Caki2 (cell line): ENCODE measurements around the gene SLC4A1. TPM values are rescaled to one million over a fixed set of nuclear protein-coding genes. Genes with fewer than 3 reads are reported as not detected.

Source experiments
- DNase-seq: peaks from one replicate; pipeline ENCODE4 v3.0.0-alpha.2; 2015; ENCODE audit warnings: low read depth
- in situ Hi-C: cut with HindIII; loops from 2 replicates; pipeline ENCODE4 v1.10.0; 2016; ENCODE audit warnings: low sequenced_read_pairs, low pct_unique_long_range_greater_than_20kb, mixed read lengths
- total RNA-seq: library from RNA; depleted of rRNA; stranded (reverse); fragments of >200 nt; shearing (Covaris generic); gene quantifications from 2 replicates; pipeline ENCODE4 v1.2.3, GENCODE V29; 2014; ENCODE audit warnings: low replicate concordance; rRNA removed

Gene SLC4A1
- total RNA-seq, 1 experiment from 2014 or later: not detected

DNA sequence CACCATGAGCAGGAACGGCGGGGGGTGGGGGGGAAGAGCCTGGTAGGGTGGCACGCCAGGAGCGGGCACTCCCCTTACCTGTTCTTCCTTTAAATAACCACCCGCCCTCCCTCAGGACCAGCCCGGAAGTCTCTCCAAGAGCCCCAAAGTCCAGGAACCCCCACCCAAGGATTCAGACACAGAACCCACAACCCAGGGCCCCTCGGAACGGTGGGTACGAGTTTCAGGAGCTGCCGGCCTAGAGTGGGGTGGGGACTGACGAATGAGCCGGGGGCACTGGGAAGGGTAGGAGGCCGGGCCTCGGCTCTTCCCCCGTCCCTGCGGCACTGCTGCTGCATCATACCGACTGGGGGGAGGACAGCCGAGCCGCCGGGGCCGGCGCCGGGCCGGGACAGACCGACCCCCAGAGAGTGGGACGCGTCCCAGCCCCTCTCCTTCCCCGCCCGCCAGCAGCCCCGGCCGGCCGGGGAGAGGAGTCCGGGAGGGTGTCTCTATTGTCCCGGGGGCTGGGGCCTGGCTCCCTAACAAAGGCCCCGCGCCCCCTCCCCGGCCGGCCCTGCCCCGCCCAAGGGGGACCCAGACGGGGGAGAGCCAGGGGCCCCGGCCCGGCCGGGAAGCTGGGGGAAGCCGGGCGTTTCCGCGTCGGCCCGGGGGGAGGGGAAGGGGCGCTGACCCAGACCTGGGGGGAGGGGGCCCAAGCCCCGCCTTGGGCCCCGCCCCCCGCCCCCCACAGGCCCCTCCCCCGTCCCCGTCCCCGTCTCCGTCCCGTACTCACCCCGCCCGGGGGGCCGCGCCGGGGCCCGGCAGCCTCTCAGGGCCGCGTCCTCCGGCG lies 69.0 kb downstream of the SLC4A1 start:
- DNase-seq: no peak
- in situ Hi-C loops: no loop called here

Other genes starting within 250 kb of the SLC4A1 start
- 77.9 and 126 TPM in 2 replicates for gene LSM12, start 201.5 kb downstream of the SLC4A1 start, total RNA-seq
- gene G6PC3, start 197.4 kb downstream of the SLC4A1 start, total RNA-seq: 42.4 and 50.6 TPM in 2 replicates
- gene HDAC5, start 144.5 kb downstream of the SLC4A1 start, total RNA-seq: 30.9 and 38.0 TPM in 2 replicates
- gene HROB, start 126.2 kb downstream of the SLC4A1 start, total RNA-seq: 3.0 and 5.7 TPM in 2 replicates
- not detected in 2 replicates for gene ASB16, start 97.4 kb downstream of the SLC4A1 start, total RNA-seq
- 37.5 and 66.0 TPM in 2 replicates for gene TMUB2, start 81.2 kb downstream of the SLC4A1 start, total RNA-seq
- gene ATXN7L3, start 68.3 kb downstream of the SLC4A1 start, total RNA-seq: 19.9 and 28.8 TPM in 2 replicates
- 64.1 and 68.7 TPM in 2 replicates for gene UBTF, start 48.5 kb downstream of the SLC4A1 start, total RNA-seq
- 2.2 TPM in 1 of 2 replicates, not detected in the other for gene RUNDC3A, start 40.5 kb upstream of the SLC4A1 start, total RNA-seq
- gene SLC25A39, start 56.7 kb upstream of the SLC4A1 start, total RNA-seq: 223 and 249 TPM in 2 replicates
- gene GRN, start 77.2 kb upstream of the SLC4A1 start, total RNA-seq: 454 and 543 TPM in 2 replicates
- gene FAM171A2, start 95.7 kb upstream of the SLC4A1 start, total RNA-seq: 8.3 and 14.4 TPM in 2 replicates
- 0.26 and 3.3 TPM in 2 replicates for gene ITGA2B, start 121.5 kb upstream of the SLC4A1 start, total RNA-seq
- 8.6 and 11.3 TPM in 2 replicates for gene GPATCH8, start 235.3 kb upstream of the SLC4A1 start, total RNA-seq